ENCODE measurements around the gene GZMH. TPM values are rescaled to one million over a fixed set of nuclear protein-coding genes. Genes with fewer than 3 reads are reported as not detected.

Gene GZMH
- total RNA-seq, 2 experiments from 2014 or later = not detected

GRCh38 chr14:24574206-24574774 lies 35.2 kb downstream of the GZMH start:
- Histone ChIP-seq H2AFZ (ENCODE audit: low read length) (no peak overlapping the region), H3K79me2 (ENCODE audit: insufficient read depth, low read depth, low read length) (no peaks in the 10 kb centered on the region), H4K20me1 (ENCODE audit: insufficient read depth, low read length) (no peaks in the 10 kb centered on the region), H3K4me1 (ENCODE audit: insufficient read depth, low read length, poor library complexity, severe bottlenecking) (no peaks in the 10 kb centered on the region), H3K9me3 (ENCODE audit: low read length) (no peaks in the 10 kb centered on the region), H3K36me3 (ENCODE audit: insufficient read depth, low read length) (no peaks in the 10 kb centered on the region), H3K9me2 (ENCODE audit: insufficient read depth, low read length) (0 out of 2 replicates have a peak, but pooled peaks cover 4% of the 10 kb centered on the region), H3K27ac (ENCODE audit: low read depth, low read length, poor library complexity, severe bottlenecking) (no peak overlapping the region), H3K4me2 (ENCODE audit: low read length) (no peak overlapping the region), H3K4me3 (ENCODE audit: low read depth, low read length, poor library complexity, severe bottlenecking) (no peak overlapping the region)
- BruUV-seq (replicated peaks) = no TSS peak
- TF ChIP-seq EZH2phosphoT487 (IDR thresholded peaks at IDR 0.05; ENCODE audit: borderline replicate concordance, low read depth, low read length) (no peak), CTCF (conservative IDR thresholded peaks at IDR 0.05; ENCODE audit: low read length) (no peak)
- no peak for DNase-seq (ENCODE audit: low spot score)
- intact Hi-C loops (cut with micrococcal nuclease; ENCODE audit: unreplicated experiment) = no loop called here
- ChIA-PET CTCF (ENCODE audit: unreplicated experiment) (no interaction called here), POLR2A (interaction anchor here (0.7 kb wide), 1 partner anchor 11 kb away, joined by 3 read pairs; no protein-coding TSS in a partner anchor)

GRCh38 chr14:24566318-24566717 lies 43.2 kb downstream of the GZMH start:
- Histone ChIP-seq H4K20me1 (ENCODE audit: insufficient read depth, low read length) (no peaks in the 10 kb centered on the region), H2AFZ (ENCODE audit: low read length) (no peak overlapping the region), H3K36me3 (ENCODE audit: insufficient read depth, low read length) (no peaks in the 10 kb centered on the region), H3K9me3 (ENCODE audit: low read length) (0 out of 2 replicates have a peak, but pooled peaks cover 7% of the 10 kb centered on the region), H3K9me2 (ENCODE audit: insufficient read depth, low read length) (no peaks in the 10 kb centered on the region), H3K4me1 (ENCODE audit: insufficient read depth, low read length, poor library complexity, severe bottlenecking) (no peaks in the 10 kb centered on the region), H3K27ac (ENCODE audit: low read depth, low read length, poor library complexity, severe bottlenecking) (no peak overlapping the region), H3K4me2 (ENCODE audit: low read length) (no peak overlapping the region), H3K4me3 (ENCODE audit: low read depth, low read length, poor library complexity, severe bottlenecking) (no peak overlapping the region), H3K79me2 (ENCODE audit: insufficient read depth, low read depth, low read length) (no peaks in the 10 kb centered on the region)
- BruUV-seq (replicated peaks) = no TSS peak
- intact Hi-C loops (cut with micrococcal nuclease; ENCODE audit: unreplicated experiment) = no loop called here
- DNase-seq (ENCODE audit: low spot score) = no peak
- POLR2A ChIA-PET = no interaction called here
- TF ChIP-seq EZH2phosphoT487 (IDR thresholded peaks at IDR 0.05; ENCODE audit: borderline replicate concordance, low read depth, low read length) (no peak), CTCF (conservative IDR thresholded peaks at IDR 0.05; ENCODE audit: low read length) (no peak)
- CTCF ChIA-PET (ENCODE audit: unreplicated experiment) = no interaction called here

- no peak overlapping the region for H2AFZ ChIP-seq (ENCODE audit: low read length)
- no peaks in the 10 kb centered on the region for H4K20me1 ChIP-seq (ENCODE audit: insufficient read depth, low read length)
- no peaks in the 10 kb centered on the region for H3K79me2 ChIP-seq (ENCODE audit: insufficient read depth, low read depth, low read length)
- intact Hi-C loops (cut with micrococcal nuclease; ENCODE audit: unreplicated experiment) = no loop called here
- no peak overlapping the region for H3K4me2 ChIP-seq (ENCODE audit: low read length)
- no peaks in the 10 kb centered on the region for H3K36me3 ChIP-seq (ENCODE audit: insufficient read depth, low read length)
- 0 out of 2 replicates have a peak, but pooled peaks cover 7% of the 10 kb centered on the region for H3K9me3 ChIP-seq (ENCODE audit: low read length)
- no peaks in the 10 kb centered on the region for H3K4me1 ChIP-seq (ENCODE audit: insufficient read depth, low read length, poor library complexity, severe bottlenecking)
- BruUV-seq (replicated peaks) = no TSS peak
- POLR2A ChIA-PET = interaction anchor here (0.6 to 1.0 kb wide), 2 partner anchors 150 to 1275 kb away, joined by 3 read pairs; no protein-coding TSS in a partner anchor
- no peak for TF ChIP-seq EZH2phosphoT487 (IDR thresholded peaks at IDR 0.05; ENCODE audit: borderline replicate concordance, low read depth, low read length)
- no peak for TF ChIP-seq CTCF (conservative IDR thresholded peaks at IDR 0.05; ENCODE audit: low read length)
- no peak for DNase-seq (ENCODE audit: low spot score)
- H3K4me3 ChIP-seq (ENCODE audit: low read depth, low read length, poor library complexity, severe bottlenecking) = no peak overlapping the region
- H3K27ac ChIP-seq (ENCODE audit: low read depth, low read length, poor library complexity, severe bottlenecking) = no peak overlapping the region
- no peaks in the 10 kb centered on the region for H3K9me2 ChIP-seq (ENCODE audit: insufficient read depth, low read length)
- CTCF ChIA-PET (ENCODE audit: unreplicated experiment) = no interaction called here
Measured at GRCh38 chr14:24565766-24566165, 43.7 kb downstream of the GZMH start.
